ENCODE measurements around the gene NXPE3. TPM values are rescaled to one million over a fixed set of nuclear protein-coding genes. Genes with fewer than 3 reads are reported as not detected.

The NXPE3 gene
- total and polyA plus RNA-seq, 2 experiments from 2014 or later: 5.4 to 12.6 TPM

GRCh38 chr3:101836160-101836559 is 57.1 kb downstream of the NXPE3 start:
- no peaks in the 10 kb centered on the region for H3K79me2 ChIP-seq (ENCODE audit: insufficient read depth)
- in situ Hi-C loops (cut with MboI): no loop called here
- no peaks in the 10 kb centered on the region for H4K20me1 ChIP-seq (ENCODE audit: insufficient read depth)
- H3K4me2 ChIP-seq (ENCODE audit: unreplicated experiment): no peak overlapping the region
- no peak overlapping the region for H3K9ac ChIP-seq
- H3K27ac ChIP-seq: no peak overlapping the region
- TF ChIP-seq EZH2 (IDR thresholded peaks at IDR 0.05; ENCODE audit: insufficient read depth, poor library complexity, severe bottlenecking) (no peak), EZH2phosphoT487 (IDR thresholded peaks at IDR 0.05; ENCODE audit: insufficient read depth, low read depth) (no peak)
- WGBS, 2 experiments (ENCODE audit: low coverage in 1 of 2, low lambda C conversion rate in 2 of 2, missing lambda C conversion rate in 2 of 2): 97 to 98% methylated on average over 6 of the region's 6 CpGs
- no peaks in the 10 kb centered on the region for H3K9me3 ChIP-seq (ENCODE audit: low read depth)
- DNase-seq: no peak
- no peak overlapping the region for H2AFZ ChIP-seq
- H3K27me3 ChIP-seq (replicated peaks; ENCODE audit: insufficient read depth): no peaks in the 10 kb centered on the region
- peaks cover 6% of the 10 kb centered on the region; the same call in 1 of the 2 replicates for H3K4me1 ChIP-seq (ENCODE audit: insufficient read depth)
- H3K9me2 ChIP-seq (ENCODE audit: insufficient read depth): no peaks in the 10 kb centered on the region
- H3F3A ChIP-seq (ENCODE audit: insufficient read depth): no peaks in the 10 kb centered on the region
- no peak overlapping the region for H3K4me3 ChIP-seq
- H3K36me3 ChIP-seq (ENCODE audit: low read depth): no peaks in the 10 kb centered on the region

GRCh38 chr3:101836652-101837598 is 57.9 kb downstream of the NXPE3 start:
- no peaks in the 10 kb centered on the region for H3K36me3 ChIP-seq (ENCODE audit: low read depth)
- H3K9me2 ChIP-seq (ENCODE audit: insufficient read depth): no peaks in the 10 kb centered on the region
- TF ChIP-seq EZH2phosphoT487 (IDR thresholded peaks at IDR 0.05; ENCODE audit: insufficient read depth, low read depth) (no peak), EZH2 (IDR thresholded peaks at IDR 0.05; ENCODE audit: insufficient read depth, poor library complexity, severe bottlenecking) (no peak)
- H3K9me3 ChIP-seq (ENCODE audit: low read depth): no peaks in the 10 kb centered on the region
- peak; percentile 60 for DNase-seq
- in situ Hi-C loops (cut with MboI): no loop called here
- H3K79me2 ChIP-seq (ENCODE audit: insufficient read depth): no peaks in the 10 kb centered on the region
- H3K4me2 ChIP-seq (ENCODE audit: unreplicated experiment): no peak overlapping the region
- no peak overlapping the region for H3K9ac ChIP-seq
- 49 to 50% methylated on average over 3 of the region's 3 CpGs for WGBS, 2 experiments (ENCODE audit: low coverage in 1 of 2, low lambda C conversion rate in 2 of 2, missing lambda C conversion rate in 2 of 2)
- no peak overlapping the region for H3K27ac ChIP-seq
- peaks cover 6% of the 10 kb centered on the region; the same call in 1 of the 2 replicates for H3K4me1 ChIP-seq (ENCODE audit: insufficient read depth)
- H2AFZ ChIP-seq: no peak overlapping the region
- no peaks in the 10 kb centered on the region for H3K27me3 ChIP-seq (replicated peaks; ENCODE audit: insufficient read depth)
- H3K4me3 ChIP-seq: no peak overlapping the region
- no peaks in the 10 kb centered on the region for H3F3A ChIP-seq (ENCODE audit: insufficient read depth)
- no peaks in the 10 kb centered on the region for H4K20me1 ChIP-seq (ENCODE audit: insufficient read depth)

DNA sequence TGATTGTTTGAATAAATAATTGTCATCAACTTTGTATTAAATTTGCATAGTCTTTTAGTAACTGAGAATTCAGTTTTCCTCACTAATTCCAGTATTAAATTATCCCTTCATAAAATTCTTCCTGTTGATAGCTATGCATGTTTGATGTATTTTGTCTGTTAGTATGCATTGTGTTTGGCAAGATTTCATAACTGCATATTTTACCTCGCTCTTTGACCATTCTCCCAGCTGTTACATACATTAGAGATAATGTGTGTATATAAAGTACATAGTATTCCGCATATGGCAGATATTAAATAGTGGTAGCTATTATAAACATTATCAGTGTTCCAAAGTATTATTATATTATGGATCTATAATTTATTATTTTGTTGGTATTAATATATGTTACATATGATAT is 59.7 kb downstream of the NXPE3 start:
- no peaks in the 10 kb centered on the region for H3K79me2 ChIP-seq (ENCODE audit: insufficient read depth)
- no peaks in the 10 kb centered on the region for H3K27me3 ChIP-seq (replicated peaks; ENCODE audit: insufficient read depth)
- no peak for TF ChIP-seq EZH2phosphoT487 (IDR thresholded peaks at IDR 0.05; ENCODE audit: insufficient read depth, low read depth)
- no peak for TF ChIP-seq EZH2 (IDR thresholded peaks at IDR 0.05; ENCODE audit: insufficient read depth, poor library complexity, severe bottlenecking)
- no peaks in the 10 kb centered on the region for H3K36me3 ChIP-seq (ENCODE audit: low read depth)
- no peaks in the 10 kb centered on the region for H3K9me2 ChIP-seq (ENCODE audit: insufficient read depth)
- no peak for DNase-seq
- H3K27ac ChIP-seq: no peak overlapping the region
- 97 to 98% methylated on average over 2 of the region's 2 CpGs for WGBS, 2 experiments (ENCODE audit: low coverage in 1 of 2, low lambda C conversion rate in 2 of 2, missing lambda C conversion rate in 2 of 2)
- peaks cover 13% of the 10 kb centered on the region for H3K4me1 ChIP-seq (ENCODE audit: insufficient read depth)
- no peaks in the 10 kb centered on the region for H3K9me3 ChIP-seq (ENCODE audit: low read depth)
- in situ Hi-C loops (cut with MboI): no loop called here
- H3K4me2 ChIP-seq (ENCODE audit: unreplicated experiment): no peak overlapping the region
- H2AFZ ChIP-seq: no peak overlapping the region
- no peak overlapping the region for H3K9ac ChIP-seq
- no peaks in the 10 kb centered on the region for H4K20me1 ChIP-seq (ENCODE audit: insufficient read depth)
- H3K4me3 ChIP-seq: no peak overlapping the region
- no peaks in the 10 kb centered on the region for H3F3A ChIP-seq (ENCODE audit: insufficient read depth)

DNA sequence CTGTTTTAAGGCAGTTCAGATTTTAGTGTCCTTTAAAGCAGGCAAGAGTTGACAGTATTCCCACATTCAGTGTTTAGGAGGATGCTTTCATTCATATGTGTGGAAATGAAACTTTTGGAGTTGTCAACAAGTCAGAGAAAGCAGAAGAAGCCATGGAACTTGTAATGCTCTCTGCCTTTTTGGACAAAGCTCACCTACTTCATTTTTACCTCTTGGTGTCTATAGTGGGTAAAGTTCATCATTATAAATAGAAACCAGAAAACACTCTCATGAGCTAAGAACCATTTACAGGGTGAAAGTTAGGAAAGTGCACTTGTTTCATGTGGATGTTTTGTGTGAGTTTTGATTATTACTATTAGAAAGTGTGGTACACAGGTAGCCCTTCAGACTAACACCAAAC is 61.1 kb downstream of the NXPE3 start:
- H3K27ac ChIP-seq: no peak overlapping the region
- in situ Hi-C loops (cut with MboI): no loop called here
- no peaks in the 10 kb centered on the region for H3K79me2 ChIP-seq (ENCODE audit: insufficient read depth)
- DNase-seq: no peak
- no peak for TF ChIP-seq EZH2 (IDR thresholded peaks at IDR 0.05; ENCODE audit: insufficient read depth, poor library complexity, severe bottlenecking)
- TF ChIP-seq EZH2phosphoT487 (IDR thresholded peaks at IDR 0.05; ENCODE audit: insufficient read depth, low read depth): no peak
- H2AFZ ChIP-seq: no peak overlapping the region
- no peaks in the 10 kb centered on the region for H3K9me3 ChIP-seq (ENCODE audit: low read depth)
- H3K4me1 ChIP-seq (ENCODE audit: insufficient read depth): peaks cover 13% of the 10 kb centered on the region
- H3K27me3 ChIP-seq (replicated peaks; ENCODE audit: insufficient read depth): no peaks in the 10 kb centered on the region
- H3K4me3 ChIP-seq: no peak overlapping the region
- H4K20me1 ChIP-seq (ENCODE audit: insufficient read depth): no peaks in the 10 kb centered on the region
- no peaks in the 10 kb centered on the region for H3F3A ChIP-seq (ENCODE audit: insufficient read depth)
- H3K9me2 ChIP-seq (ENCODE audit: insufficient read depth): no peaks in the 10 kb centered on the region
- H3K4me2 ChIP-seq (ENCODE audit: unreplicated experiment): no peak overlapping the region
- H3K9ac ChIP-seq: no peak overlapping the region
- no peaks in the 10 kb centered on the region for H3K36me3 ChIP-seq (ENCODE audit: low read depth)

All from GM23248 (cell line).